Raji (cell line): Measurements from ENCODE around the gene TCP11L2.

Experiments used
- POLR2A ChIP-seq: IDR thresholded peaks from 2 replicates; pipeline ENCODE4 v1.6.1; 2011; ENCODE audit warnings: low read depth, low read length, control low read depth; ENCODE audit not compliant: insufficient read depth

The TCP11L2 gene

GRCh38 chr12:106310687-106311086, 8.2 kb downstream of the TCP11L2 start:
- no peak for TF ChIP-seq POLR2A

DNA sequence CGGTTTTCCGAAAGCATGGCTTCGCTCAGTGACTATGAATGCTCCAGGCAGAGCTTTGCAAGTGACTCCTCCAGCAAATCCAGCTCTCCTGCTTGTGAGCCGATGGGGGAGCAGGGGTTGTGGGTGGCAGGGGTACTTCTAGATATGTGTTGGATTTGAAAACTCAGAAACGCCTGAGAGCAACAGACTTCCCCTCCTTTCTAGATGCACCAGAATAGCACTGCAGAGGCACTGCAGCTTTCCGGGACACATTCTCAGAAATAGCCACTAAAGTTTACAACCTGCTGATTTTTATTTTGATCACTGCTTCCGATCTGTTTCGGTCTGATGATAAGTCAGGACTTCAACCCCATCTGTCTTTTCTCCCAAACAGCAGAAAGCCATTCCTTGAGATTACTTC, 8.6 kb downstream of the TCP11L2 start:
- no peak for TF ChIP-seq POLR2A

DNA sequence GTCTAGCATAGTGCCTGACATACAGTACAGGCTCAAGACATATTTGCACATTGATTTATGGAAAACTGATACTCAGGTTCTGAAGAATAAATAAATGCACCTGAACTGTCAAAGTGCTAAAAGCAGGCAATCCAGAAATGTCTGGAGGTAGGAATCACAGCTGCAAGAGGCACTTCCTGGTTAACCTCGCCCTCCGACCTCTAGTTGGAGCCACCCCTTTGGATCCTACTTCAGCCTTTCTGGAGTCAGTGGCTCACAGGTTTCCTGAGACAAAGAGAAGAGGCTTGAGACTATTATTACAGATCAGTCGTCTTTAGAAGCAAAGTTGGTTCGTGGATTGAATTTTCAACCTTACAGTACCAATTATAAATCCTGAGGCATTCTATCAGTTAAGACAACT, 13.0 kb downstream of the TCP11L2 start:
- TF ChIP-seq POLR2A, result no peak

DNA sequence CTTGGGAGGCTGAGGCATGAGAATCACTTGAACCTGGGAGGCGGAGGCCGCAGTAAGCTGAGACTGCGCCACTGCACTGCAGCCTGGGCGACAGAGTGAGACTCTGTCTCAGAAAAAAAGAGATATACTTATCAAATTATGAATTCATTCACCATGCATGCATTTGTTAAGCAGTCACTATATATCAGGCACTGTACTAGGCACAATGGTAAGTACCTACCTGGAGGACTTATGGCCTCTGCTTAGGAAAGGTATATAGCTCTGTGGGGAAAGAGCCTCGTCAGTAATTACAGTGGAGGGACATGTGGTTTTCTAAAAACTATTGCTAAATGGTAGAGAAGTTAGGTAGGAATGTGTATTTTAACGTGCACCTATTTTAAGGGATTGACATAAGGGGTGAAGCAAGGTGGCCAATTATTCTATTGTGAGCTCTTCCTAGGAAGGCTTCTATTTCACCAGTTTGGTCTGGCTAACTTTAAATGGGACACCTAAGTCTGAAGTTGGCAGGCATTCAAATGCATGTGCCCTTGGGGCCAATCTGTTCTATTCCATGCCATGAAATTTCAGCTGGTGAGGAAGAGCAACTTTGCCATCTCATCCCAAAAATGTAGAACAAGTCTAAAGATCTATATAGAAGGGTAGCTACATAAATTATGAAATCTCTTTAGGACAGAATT, 15.0 kb downstream of the TCP11L2 start:
- TF ChIP-seq POLR2A, result no peak

DNA sequence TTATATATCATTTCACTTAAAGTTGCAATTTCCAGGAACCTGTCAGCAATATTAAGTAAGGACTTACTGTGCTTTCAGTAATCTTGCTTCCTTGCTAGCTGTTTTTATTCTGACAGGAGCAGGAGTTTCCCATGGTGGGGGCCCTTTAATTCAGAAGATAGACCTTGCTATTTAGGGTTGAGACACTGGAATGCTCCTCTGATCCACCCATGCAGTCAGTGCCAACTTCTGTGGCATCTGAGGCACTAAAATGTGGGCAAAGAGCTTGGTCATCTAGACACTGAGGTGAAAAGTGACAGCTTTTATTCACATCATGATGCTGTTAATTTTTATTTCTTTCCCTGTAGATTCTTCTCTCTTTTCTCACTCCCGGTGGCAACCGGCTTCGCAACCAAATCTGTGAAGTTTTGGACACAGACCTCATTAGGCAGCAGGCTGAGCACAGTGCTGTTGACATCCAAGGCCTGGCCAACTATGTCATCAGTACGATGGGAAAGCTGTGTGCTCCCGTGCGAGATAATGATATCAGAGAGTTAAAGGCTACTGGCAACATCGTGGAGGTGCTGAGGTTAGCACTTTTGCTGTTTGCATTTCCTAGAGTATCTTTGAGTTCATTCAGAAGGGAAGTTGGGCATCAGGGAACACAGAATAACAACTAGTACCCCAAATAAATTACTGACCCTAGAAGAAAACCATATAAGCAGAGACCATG, 18.8 kb downstream of the TCP11L2 start:
- TF ChIP-seq POLR2A, result no peak

- TF ChIP-seq POLR2A, result no peak
These were observed 21.0 kb downstream of the TCP11L2 start for GRCh38 chr12:106323537-106323936.

DNA sequence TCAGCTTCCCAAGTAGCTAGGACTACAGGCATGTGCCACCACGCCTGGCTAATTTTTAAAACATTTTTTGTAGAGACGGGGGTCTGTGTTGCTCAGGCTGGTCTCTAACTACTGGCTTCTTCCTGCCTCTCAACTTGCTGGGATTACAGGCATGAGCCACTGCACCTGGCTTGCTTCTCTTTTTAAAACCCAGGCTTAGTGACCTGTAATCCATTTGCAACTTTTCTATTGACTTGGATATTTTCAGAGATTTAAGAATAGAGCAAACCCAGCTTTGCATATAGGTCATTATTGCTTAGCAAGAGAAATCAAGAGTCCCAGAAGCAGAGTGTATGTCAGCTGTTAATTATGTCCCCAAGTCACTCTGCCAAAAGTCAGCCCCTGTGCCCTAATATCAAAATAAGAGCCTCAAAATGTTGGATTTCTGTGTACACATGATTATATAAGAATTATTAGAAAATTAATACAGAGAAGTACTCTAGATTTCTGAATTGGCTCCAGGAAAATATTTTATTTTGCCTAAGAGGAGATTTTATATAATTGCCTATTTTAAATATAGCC, 24.9 kb downstream of the TCP11L2 start:
- TF ChIP-seq POLR2A, result no peak

GRCh38 chr12:106328735-106329134, 26.2 kb downstream of the TCP11L2 start:
- no peak for TF ChIP-seq POLR2A

DNA sequence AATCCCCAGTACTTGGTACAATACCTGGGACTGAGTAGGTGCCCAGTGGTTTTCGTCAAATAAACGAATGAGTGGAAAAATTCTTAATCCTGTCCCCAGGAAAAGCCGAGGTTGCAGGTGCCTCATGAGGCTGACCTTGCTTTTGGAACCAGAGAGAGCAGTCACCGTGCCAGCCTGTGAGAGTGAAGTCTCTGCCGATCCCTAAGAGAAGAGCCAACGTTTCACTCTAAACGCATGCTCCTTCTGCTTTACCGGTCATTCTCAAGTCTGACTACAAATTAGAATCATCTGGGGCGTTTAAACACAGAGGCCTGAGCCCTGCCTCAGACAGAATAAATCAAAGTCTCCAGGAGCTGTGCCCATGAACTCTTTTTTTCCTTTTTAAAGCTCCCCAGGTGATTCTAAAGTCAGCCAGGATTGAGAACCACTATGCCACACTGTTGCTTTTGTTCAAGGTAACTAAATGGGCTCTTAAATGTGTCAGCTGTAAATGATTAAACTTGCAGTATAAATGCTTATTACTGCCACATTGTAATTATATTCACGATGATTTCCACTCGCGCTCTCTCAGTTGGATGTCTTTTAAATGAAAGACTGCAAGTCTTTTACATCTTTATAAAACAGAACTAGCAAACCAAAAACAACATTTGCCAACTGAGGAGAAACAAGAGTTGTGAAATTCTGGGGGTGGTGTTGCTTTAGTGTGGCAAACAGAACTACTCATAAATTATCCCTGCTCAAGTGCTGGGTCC, 26.9 kb downstream of the TCP11L2 start:
- TF ChIP-seq POLR2A, result no peak

DNA sequence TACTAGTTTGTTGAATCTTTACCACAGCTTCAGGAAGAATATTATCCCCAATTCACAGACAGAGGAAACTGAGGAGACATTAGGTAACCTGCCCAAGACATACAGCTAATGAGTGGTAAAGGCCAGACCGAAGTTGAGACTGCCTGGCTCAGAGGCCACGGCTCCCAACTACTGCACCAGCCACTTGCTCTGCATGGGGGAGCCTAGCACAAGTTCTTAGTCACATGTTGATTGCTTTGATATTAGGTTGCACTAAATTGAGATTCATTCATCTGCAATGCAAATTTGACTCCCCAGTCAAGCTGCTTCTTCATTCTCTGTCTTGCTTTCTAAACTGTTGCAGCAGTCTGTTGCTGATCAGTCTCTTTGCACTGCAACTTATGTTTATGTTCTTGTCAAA, 29.1 kb downstream of the TCP11L2 start:
- peak; percentile 62 for TF ChIP-seq POLR2A

GRCh38 chr12:106332536-106332935, 30.0 kb downstream of the TCP11L2 start:
- no peak for TF ChIP-seq POLR2A

GRCh38 chr12:106333010-106333409, 30.5 kb downstream of the TCP11L2 start:
- TF ChIP-seq POLR2A, result no peak

- no peak for TF ChIP-seq POLR2A
These were observed 31.2 kb downstream of the TCP11L2 start for GRCh38 chr12:106333756-106334155.

DNA sequence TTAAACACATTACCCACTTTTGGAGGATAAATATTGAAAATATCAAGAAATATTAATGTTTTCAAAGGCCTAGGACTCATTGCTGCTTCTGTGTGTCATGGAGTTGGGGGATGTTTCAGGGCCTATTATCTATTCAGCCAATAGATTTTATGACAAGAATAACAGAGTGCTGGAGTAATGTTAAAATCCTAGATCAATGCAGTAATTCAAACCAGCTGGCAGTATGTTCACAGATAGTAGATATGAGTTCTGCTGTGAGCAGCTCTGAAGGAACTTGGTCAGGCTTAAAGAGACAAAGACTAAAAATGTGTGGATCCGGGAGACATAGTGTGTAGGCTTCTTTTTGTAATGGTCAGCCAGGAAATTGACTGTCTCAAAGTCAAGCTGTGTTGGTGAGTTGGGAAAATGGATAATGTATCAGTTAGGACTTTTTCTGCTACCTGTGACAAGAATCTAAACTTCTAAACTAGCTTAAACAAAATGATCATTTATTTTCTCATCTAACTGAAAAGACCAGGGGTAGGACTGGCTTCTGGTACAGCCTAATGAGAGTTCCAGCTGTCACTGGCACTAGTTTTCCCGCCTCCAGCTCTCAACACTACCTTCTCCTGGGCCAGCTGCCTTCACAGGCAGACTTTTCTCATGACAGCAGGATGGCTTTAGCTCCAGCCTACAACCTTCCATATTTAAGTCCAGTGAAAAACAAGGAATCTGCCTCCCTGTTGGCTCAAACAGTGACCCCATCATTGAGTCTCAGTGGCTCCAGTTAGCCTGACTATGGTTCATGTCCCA, 38.7 kb downstream of the TCP11L2 start:
- no peak for TF ChIP-seq POLR2A

GRCh38 chr12:106342397-106343213, 40.1 kb downstream of the TCP11L2 start:
- TF ChIP-seq POLR2A, result no peak

GRCh38 chr12:106343214-106343528, 40.6 kb downstream of the TCP11L2 start:
- TF ChIP-seq POLR2A, result no peak
